CD14-positive monocyte (primary cell): Measurements from ENCODE around the gene NEMP2. TPM values are rescaled to one million over a fixed set of nuclear protein-coding genes. Genes with fewer than 3 reads are reported as not detected.

Experiments
- DNase-seq, 3 donors: peaks; one replicate each; pipeline ENCODE4 v3.0.0-alpha.2; 2011 to 2022
- H2AFZ ChIP-seq: 2 replicates; pipeline ENCODE4 v1.6.0; 2012; ENCODE audit warnings: mild to moderate bottlenecking, low read depth, low read length, inconsistent platforms; ENCODE audit not compliant: insufficient read depth, poor library complexity, severe bottlenecking
- H3K27ac ChIP-seq, 2 donors: 1 replicate in 1 of 2; 2 replicates in 1 of 2; pipeline ENCODE4 v1.5.1; 2012 to 2013; ENCODE audit warnings: low read length in 2 of 2, control low read depth in 1 of 2, inconsistent platforms in 1 of 2, low read depth in 1 of 2, mild to moderate bottlenecking in 1 of 2
- H3K27me3 ChIP-seq, 2 donors: one replicate each; pipeline versions ENCODE4 v1.6.0 to v1.6.1; 2011 to 2013; ENCODE audit warnings: low read length in 2 of 2; ENCODE audit not compliant: control insufficient read depth in 2 of 2, insufficient read depth in 2 of 2
- H3K36me3 ChIP-seq, 2 donors: replicated peaks in 1 of 2; 1 replicate in 1 of 2; 2 replicates in 1 of 2; pipeline versions ENCODE4 v1.5.1 to v1.6.1; 2012 to 2013; ENCODE audit warnings: low read length in 2 of 2, control low read depth in 1 of 2, inconsistent platforms in 1 of 2, mild to moderate bottlenecking in 1 of 2; ENCODE audit not compliant: insufficient read depth in 2 of 2, control insufficient read depth in 1 of 2
- H3K4me1 ChIP-seq, 2 donors: 1 replicate in 1 of 2; 2 replicates in 1 of 2; pipeline versions ENCODE4 v1.5.1 to v1.6.1; 2012 to 2013; ENCODE audit warnings: low read length in 2 of 2, control low read depth in 1 of 2, inconsistent platforms in 1 of 2, mild to moderate bottlenecking in 1 of 2, moderate library complexity in 1 of 2; ENCODE audit not compliant: insufficient read depth in 2 of 2, control insufficient read depth in 1 of 2
- H3K4me2 ChIP-seq: replicated peaks from 2 replicates; pipeline ENCODE3; 2012; ENCODE audit warnings: low read length, moderate library complexity, mild to moderate bottlenecking; ENCODE audit not compliant: poor library complexity, severe bottlenecking; ENCODE audit errors: extremely low read depth
- H3K4me3 ChIP-seq, 3 experiments: fragments of 200-600 bp in 1 of 3; sonication (generic) in 1 of 3; replicated peaks in 1 of 3; 1 replicate in 2 of 3; 2 replicates in 1 of 3; pipeline ENCODE4 v1.5.1; 2011 to 2013; ENCODE audit warnings: low read length in 3 of 3, mild to moderate bottlenecking in 3 of 3, control low read depth in 2 of 3, low read depth in 2 of 3, inconsistent platforms in 1 of 3, moderate library complexity in 1 of 3
- H3K79me2 ChIP-seq: 2 replicates; pipeline ENCODE4 v1.6.0; 2012; ENCODE audit warnings: mild to moderate bottlenecking, control low read depth, inconsistent platforms, low read length, moderate library complexity; ENCODE audit not compliant: insufficient read depth
- H3K9ac ChIP-seq: 2 replicates; pipeline ENCODE4 v1.6.0; 2017; ENCODE audit warnings: low read length, mild to moderate bottlenecking; ENCODE audit not compliant: insufficient read depth, poor library complexity, severe bottlenecking
- H3K9me3 ChIP-seq, 2 donors: replicated peaks in 1 of 2; 1 replicate in 1 of 2; 2 replicates in 1 of 2; pipeline versions ENCODE4 v1.5.1 to v1.6.1; 2012 to 2013; ENCODE audit warnings: low read length in 2 of 2, control low read depth in 1 of 2; ENCODE audit not compliant: control insufficient read depth in 1 of 2, insufficient read depth in 1 of 2
- H4K20me1 ChIP-seq: 2 replicates; pipeline ENCODE4 v1.6.0; 2012; ENCODE audit warnings: mild to moderate bottlenecking, low read length, control low read depth, moderate library complexity; ENCODE audit not compliant: insufficient read depth
- H3K27ac Mint-ChIP-seq, 7 donors: one replicate each; pipeline ENCODE4 v1.8.0; 2020; ENCODE audit warnings: mild to moderate bottlenecking in 7 of 7, mixed read lengths in 7 of 7, moderate library complexity in 6 of 7, inconsistent platforms in 2 of 7
- H3K27me3 Mint-ChIP-seq, 3 donors: one replicate each; pipeline ENCODE4 v1.8.0; 2021 to 2022; ENCODE audit warnings: low read depth in 3 of 3, mild to moderate bottlenecking in 3 of 3, mixed read lengths in 3 of 3, moderate library complexity in 3 of 3, inconsistent platforms in 1 of 3
- H3K36me3 Mint-ChIP-seq, 2 donors: one replicate each; pipeline ENCODE4 v1.8.0; 2020; ENCODE audit warnings: mixed read lengths in 2 of 2, inconsistent platforms in 1 of 2, mild to moderate bottlenecking in 1 of 2
- H3K4me1 Mint-ChIP-seq: one replicate; pipeline ENCODE4 v1.8.0; 2020; ENCODE audit warnings: mild to moderate bottlenecking, mixed read lengths
- H3K4me3 Mint-ChIP-seq, 2 donors: one replicate each; pipeline ENCODE4 v1.8.0; 2020; ENCODE audit warnings: mild to moderate bottlenecking in 2 of 2, mixed read lengths in 2 of 2, moderate library complexity in 1 of 2
- H3K9me3 Mint-ChIP-seq, 7 donors: one replicate each; pipeline ENCODE4 v1.8.0; 2020 to 2022; ENCODE audit warnings: mixed read lengths in 7 of 7, mild to moderate bottlenecking in 6 of 7, moderate library complexity in 6 of 7, inconsistent platforms in 2 of 7
- CTCF ChIP-seq: fragments of 200-600 bp; IDR thresholded peaks from one replicate; pipeline ENCODE4 v1.8.0; 2022; ENCODE audit warnings: antibody characterized with exemption, mild to moderate bottlenecking
- WGBS: methylation state at CpG from one replicate; pipeline ENCODE4 v1.1.5; 2013; ENCODE audit warnings: missing lambda C conversion rate; ENCODE audit not compliant: insufficient coverage; 5-methylcytosine and 5-hydroxymethylcytosine counted together
- intact Hi-C, 2 donors: fragments of 100-400 bp; cut with micrococcal nuclease; formaldehyde crosslinking; loops; one replicate each; pipeline versions ENCODE4 v1.15.0 to v1.15.1; 2023
- polyA plus RNA-seq, 3 donors: library from polyadenylated mRNA; depleted of rRNA in 1 of 3; unstranded in 2 of 3; stranded (reverse) in 1 of 3; fragments of 300-500 nt in 2 of 3; fragments of >200 nt in 1 of 3; fragmentation: Illumina TruSeq in 2 of 3; gene quantifications; 1 replicate in 2 of 3; 2 replicates in 1 of 3; pipeline ENCODE4 v1.2.3, GENCODE V29; 2012 to 2021

NEMP2 gene
- polyA plus RNA-seq, 3 donors, result 0.44 to 2.5 (median 1.5) TPM

GRCh38 chr2:190507135-190507534, 27.4 kb downstream of the NEMP2 start:
- no peaks in the 10 kb centered on the region for H3K9me3 Mint-ChIP-seq
- no peak overlapping the region for H3K4me3 Mint-ChIP-seq
- Histone ChIP-seq H3K9me3 (no peaks in the 10 kb centered on the region), H3K79me2 (no peaks in the 10 kb centered on the region), H3K4me3 (no peak overlapping the region), H3K27me3 (no peaks in the 10 kb centered on the region), H3K36me3 (peaks cover 39 to 71% of the 10 kb centered on the region in 2 donors), H3K27ac (no peak overlapping the region), H3K4me1 (no peaks in the 10 kb centered on the region), H3K4me2 (no peak overlapping the region), H2AFZ (no peak overlapping the region), H4K20me1 (no peaks in the 10 kb centered on the region), H3K9ac (no peak overlapping the region)
- peak overlapping the region in 2 of 7 donors; percentile 77 to 80 for H3K27ac Mint-ChIP-seq
- DNase-seq, result no peak
- WGBS, result no CpG with 5 or more reads among the region's 4 CpGs
- peaks cover 0 to 1% (median 0%) of the 10 kb centered on the region in 3 donors for H3K27me3 Mint-ChIP-seq
- H3K36me3 Mint-ChIP-seq, result peaks cover 46 to 53% of the 10 kb centered on the region in 2 donors
- intact Hi-C loops, result no loop called here
- H3K4me1 Mint-ChIP-seq, result no peaks in the 10 kb centered on the region
- no peak for TF ChIP-seq CTCF

GRCh38 chr2:190506666-190507065, 27.9 kb downstream of the NEMP2 start:
- H3K27me3 Mint-ChIP-seq, result peaks cover 0 to 1% (median 0%) of the 10 kb centered on the region in 3 donors
- H3K4me1 ChIP-seq, result no peaks in the 10 kb centered on the region
- H3K9me3 Mint-ChIP-seq, result no peaks in the 10 kb centered on the region
- peaks cover 42 to 75% of the 10 kb centered on the region in 2 donors for H3K36me3 ChIP-seq
- TF ChIP-seq CTCF, result no peak
- no peak overlapping the region for H3K4me3 ChIP-seq
- no peak for DNase-seq
- H2AFZ ChIP-seq, result no peak overlapping the region
- peak overlapping the region in 2 of 7 donors; percentile 56 to 73 for H3K27ac Mint-ChIP-seq
- no peak overlapping the region for H3K9ac ChIP-seq
- no peak overlapping the region for H3K4me3 Mint-ChIP-seq
- no peaks in the 10 kb centered on the region for H3K4me1 Mint-ChIP-seq
- no CpG with 5 or more reads among the region's 2 CpGs for WGBS
- no peak overlapping the region for H3K4me2 ChIP-seq
- H3K9me3 ChIP-seq, result no peaks in the 10 kb centered on the region
- peaks cover 46 to 54% of the 10 kb centered on the region in 2 donors for H3K36me3 Mint-ChIP-seq
- intact Hi-C loops, result no loop called here
- no peaks in the 10 kb centered on the region for H4K20me1 ChIP-seq
- peak overlapping the region in 1 of 2 donors; percentile 5 for H3K27ac ChIP-seq
- no peaks in the 10 kb centered on the region for H3K27me3 ChIP-seq
- H3K79me2 ChIP-seq, result no peaks in the 10 kb centered on the region
